ENCODE results near the gene LDB2.

The LDB2 gene

GRCh38 chr4:16489226-16489625 lies 409.2 kb downstream of the LDB2 start:
- Histone ChIP-seq H3K79me2 (no peaks in the 10 kb centered on the region), H2AFZ (no peak overlapping the region), H3K4me2 (ENCODE audit: low read length) (no peak overlapping the region), H3K27ac (no peak overlapping the region), H3K9ac (no peak overlapping the region), H3K27me3 (ENCODE audit: control insufficient read depth, insufficient read depth, low read length) (no peaks in the 10 kb centered on the region), H3K9me3 (ENCODE audit: control insufficient read depth, low read length) (no peaks in the 10 kb centered on the region), H3K36me3 (ENCODE audit: control insufficient read depth, insufficient read depth, low read length) (no peaks in the 10 kb centered on the region), H3K4me1 (no peaks in the 10 kb centered on the region), H3K4me3 (ENCODE audit: low read depth, low read length) (no peak overlapping the region)
- TF ChIP-seq, protein P1, sequence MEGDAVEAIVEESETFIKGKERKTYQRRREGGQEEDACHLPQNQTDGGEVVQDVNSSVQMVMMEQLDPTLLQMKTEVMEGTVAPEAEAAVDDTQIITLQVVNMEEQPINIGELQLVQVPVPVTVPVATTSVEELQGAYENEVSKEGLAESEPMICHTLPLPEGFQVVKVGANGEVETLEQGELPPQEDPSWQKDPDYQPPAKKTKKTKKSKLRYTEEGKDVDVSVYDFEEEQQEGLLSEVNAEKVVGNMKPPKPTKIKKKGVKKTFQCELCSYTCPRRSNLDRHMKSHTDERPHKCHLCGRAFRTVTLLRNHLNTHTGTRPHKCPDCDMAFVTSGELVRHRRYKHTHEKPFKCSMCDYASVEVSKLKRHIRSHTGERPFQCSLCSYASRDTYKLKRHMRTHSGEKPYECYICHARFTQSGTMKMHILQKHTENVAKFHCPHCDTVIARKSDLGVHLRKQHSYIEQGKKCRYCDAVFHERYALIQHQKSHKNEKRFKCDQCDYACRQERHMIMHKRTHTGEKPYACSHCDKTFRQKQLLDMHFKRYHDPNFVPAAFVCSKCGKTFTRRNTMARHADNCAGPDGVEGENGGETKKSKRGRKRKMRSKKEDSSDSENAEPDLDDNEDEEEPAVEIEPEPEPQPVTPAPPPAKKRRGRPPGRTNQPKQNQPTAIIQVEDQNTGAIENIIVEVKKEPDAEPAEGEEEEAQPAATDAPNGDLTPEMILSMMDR (IDR thresholded peaks at IDR 0.05) = no peak

DNA sequence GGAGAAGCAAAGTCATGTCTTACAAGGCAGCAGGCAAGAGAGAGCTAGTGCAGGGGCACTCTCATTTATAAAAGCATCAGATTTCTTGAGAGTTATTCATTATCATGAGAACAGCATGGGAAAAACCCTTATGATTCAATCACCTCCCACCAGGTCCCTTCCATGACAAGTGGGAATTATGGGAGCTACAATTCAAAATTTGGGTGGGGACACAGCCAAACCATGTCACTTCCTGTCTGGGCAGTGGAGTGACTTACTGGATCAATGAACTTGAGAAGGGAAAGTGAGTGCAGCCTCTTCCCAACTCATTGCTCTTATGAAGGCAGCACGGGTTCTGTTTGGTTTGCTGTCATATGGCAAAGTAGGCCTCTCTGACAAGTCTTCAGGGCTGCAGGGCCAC lies 410.4 kb downstream of the LDB2 start:
- TF ChIP-seq, protein P1 (IDR thresholded peaks at IDR 0.05) = no peak

DNA sequence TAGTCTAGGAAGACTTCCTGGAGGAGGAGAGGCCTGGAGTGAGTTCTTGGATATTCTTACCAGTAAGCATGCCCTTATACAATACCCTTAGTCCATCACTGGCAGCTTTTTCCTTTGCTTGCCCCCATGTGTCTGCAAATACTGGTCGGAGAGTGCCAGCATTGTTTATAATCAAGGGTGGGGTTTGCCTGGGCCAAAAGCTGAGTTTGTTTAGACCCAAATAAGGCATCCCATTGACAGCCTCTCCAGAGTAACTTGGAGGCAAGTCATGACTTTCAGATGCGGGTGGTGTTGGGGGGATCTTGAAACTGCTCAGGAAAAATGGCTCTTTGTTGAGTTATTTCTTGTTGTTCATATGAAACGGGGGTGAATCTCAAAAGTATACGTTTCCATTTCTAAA lies 413.7 kb downstream of the LDB2 start:
- TF ChIP-seq, protein P1 (IDR thresholded peaks at IDR 0.05) = no peak
- Histone ChIP-seq H3K4me3 (ENCODE audit: low read depth, low read length) (no peak overlapping the region), H3K4me1 (no peaks in the 10 kb centered on the region), H3K27me3 (ENCODE audit: control insufficient read depth, insufficient read depth, low read length) (no peaks in the 10 kb centered on the region), H3K79me2 (no peaks in the 10 kb centered on the region), H3K36me3 (ENCODE audit: control insufficient read depth, insufficient read depth, low read length) (no peaks in the 10 kb centered on the region), H3K9me3 (ENCODE audit: control insufficient read depth, low read length) (no peaks in the 10 kb centered on the region), H2AFZ (no peak overlapping the region), H3K9ac (no peak overlapping the region), H3K4me2 (ENCODE audit: low read length) (no peak overlapping the region), H3K27ac (no peak overlapping the region)

More for the DNA sequence above, 410.4 kb downstream of the LDB2 start:
- Histone ChIP-seq H3K27ac (no peak overlapping the region), H3K9ac (no peak overlapping the region), H3K4me2 (ENCODE audit: low read length) (no peak overlapping the region), H3K4me1 (no peaks in the 10 kb centered on the region), H3K27me3 (ENCODE audit: control insufficient read depth, insufficient read depth, low read length) (no peaks in the 10 kb centered on the region), H3K9me3 (ENCODE audit: control insufficient read depth, low read length) (no peaks in the 10 kb centered on the region), H3K36me3 (ENCODE audit: control insufficient read depth, insufficient read depth, low read length) (no peaks in the 10 kb centered on the region), H3K79me2 (no peaks in the 10 kb centered on the region), H3K4me3 (ENCODE audit: low read depth, low read length) (no peak overlapping the region), H2AFZ (no peak overlapping the region)

DNA sequence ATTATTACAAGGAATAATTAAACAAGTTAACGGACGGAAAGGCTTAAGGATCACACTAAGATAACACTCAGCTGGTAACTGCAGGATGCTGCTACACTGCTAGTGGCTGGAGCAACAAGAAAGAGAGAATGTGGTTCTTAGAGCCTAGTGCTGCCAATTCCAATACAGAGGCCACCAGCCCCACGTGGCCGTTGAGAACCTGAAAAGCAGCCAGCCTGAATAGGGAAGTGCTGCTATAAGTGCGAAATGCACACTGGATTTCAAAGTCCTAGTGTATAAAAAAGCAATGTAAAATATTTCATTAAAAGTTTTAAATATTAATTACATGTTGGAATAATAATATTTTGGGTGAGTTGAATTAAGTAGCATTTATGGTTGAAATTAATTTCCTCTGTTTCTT lies 414.9 kb downstream of the LDB2 start:
- no peaks in the 10 kb centered on the region for H3K79me2 ChIP-seq
- no peaks in the 10 kb centered on the region for H3K36me3 ChIP-seq (ENCODE audit: control insufficient read depth, insufficient read depth, low read length)
- no peaks in the 10 kb centered on the region for H3K9me3 ChIP-seq (ENCODE audit: control insufficient read depth, low read length)
- H3K4me3 ChIP-seq (ENCODE audit: low read depth, low read length) = no peak overlapping the region
- no peak overlapping the region for H2AFZ ChIP-seq
- H3K27me3 ChIP-seq (ENCODE audit: control insufficient read depth, insufficient read depth, low read length) = no peaks in the 10 kb centered on the region
- H3K27ac ChIP-seq = no peak overlapping the region
- no peak overlapping the region for H3K4me2 ChIP-seq (ENCODE audit: low read length)
- H3K9ac ChIP-seq = no peak overlapping the region
- no peaks in the 10 kb centered on the region for H3K4me1 ChIP-seq
- TF ChIP-seq, protein P1 (IDR thresholded peaks at IDR 0.05) = no peak

DNA sequence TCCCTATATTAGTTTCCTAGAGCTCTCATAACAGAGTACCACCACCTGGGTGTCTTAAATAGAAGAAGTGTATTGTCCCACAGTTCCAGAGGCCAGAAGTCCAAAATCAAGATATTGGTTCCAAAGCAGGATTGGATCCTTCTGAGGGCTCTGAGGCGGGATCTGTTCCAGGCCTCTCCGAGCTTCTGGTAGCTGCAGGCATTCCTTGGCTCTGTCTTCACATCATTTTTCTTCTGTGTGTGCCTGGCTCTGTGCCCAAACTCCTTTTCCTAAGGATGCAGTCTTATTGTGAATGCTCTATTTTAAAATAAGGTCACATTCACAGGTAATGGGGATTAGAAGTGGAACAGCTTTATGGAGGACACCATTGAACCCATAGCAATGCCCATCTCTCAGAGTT lies 418.4 kb downstream of the LDB2 start:
- TF ChIP-seq, protein P1 (IDR thresholded peaks at IDR 0.05) = no peak
- H3K9me3 ChIP-seq (ENCODE audit: control insufficient read depth, low read length) = no peaks in the 10 kb centered on the region

More for the DNA sequence above, 418.4 kb downstream of the LDB2 start:
- Histone ChIP-seq H3K4me1 (no peaks in the 10 kb centered on the region), H3K9ac (no peak overlapping the region), H3K4me2 (ENCODE audit: low read length) (no peak overlapping the region), H3K4me3 (ENCODE audit: low read depth, low read length) (no peak overlapping the region), H3K27me3 (ENCODE audit: control insufficient read depth, insufficient read depth, low read length) (no peaks in the 10 kb centered on the region), H3K27ac (no peak overlapping the region), H3K36me3 (ENCODE audit: control insufficient read depth, insufficient read depth, low read length) (no peaks in the 10 kb centered on the region), H2AFZ (no peak overlapping the region), H3K79me2 (no peaks in the 10 kb centered on the region)
